H1 (cell line): Measurements from ENCODE around the gene NDST4. TPM values are rescaled to one million over a fixed set of nuclear protein-coding genes. Genes with fewer than 3 reads are reported as not detected.

Experiments used
- CTCF ChIA-PET: fragments of 300-600 bp; sonication (Branson Sonifier 250); formaldehyde crosslinking; loops from one replicate; lab custom pipeline; 2021; ENCODE audit not compliant: partially characterized antibody; lab: Charles Lee
- POLR2A ChIA-PET: fragments of 300-600 bp; sonication (Branson Sonifier 250); formaldehyde crosslinking; loops from one replicate; lab custom pipeline; 2021; ENCODE audit warnings: inconsistent platforms; ENCODE audit not compliant: partially characterized antibody; lab: Charles Lee
- DNase-seq, 2 experiments: peaks; one replicate each; pipeline versions ENCODE4 v3.0.0 to v3.0.0-alpha.2; 2010 to 2022; ENCODE audit warnings: low spot score in 2 of 2, low read depth in 1 of 2, mixed read lengths in 1 of 2
- FAIRE-seq: peaks from 2 replicates; lab custom pipeline; 2011; peaks lifted over from hg19 to GRCh38; lab: Jason Lieb, UNC
- H2AFZ ChIP-seq: 2 replicates; pipeline ENCODE4 v1.8.1; 2012; ENCODE audit warnings: low read length, inconsistent platforms
- H2AK5ac ChIP-seq: 2 replicates; pipeline ENCODE4 v1.6.1; 2013; ENCODE audit warnings: low read depth, low read length
- H2BK120ac ChIP-seq: replicated peaks from 2 replicates; pipeline ENCODE3; 2013; ENCODE audit warnings: low read depth, low read length, inconsistent platforms
- H2BK12ac ChIP-seq: 2 replicates; pipeline ENCODE4 v1.6.1; 2013; ENCODE audit warnings: low read depth, low read length
- H2BK15ac ChIP-seq: 2 replicates; pipeline ENCODE4 v1.6.1; 2013; ENCODE audit warnings: low read length
- H2BK20ac ChIP-seq: 2 replicates; pipeline ENCODE4 v1.6.1; 2013; ENCODE audit warnings: low read length
- H2BK5ac ChIP-seq: 2 replicates; pipeline ENCODE4 v1.6.1; 2013; ENCODE audit warnings: low read depth, low read length
- H3K14ac ChIP-seq: 2 replicates; pipeline ENCODE4 v1.6.1; 2013; ENCODE audit warnings: inconsistent platforms; ENCODE audit not compliant: insufficient read length
- H3K18ac ChIP-seq: 2 replicates; pipeline ENCODE4 v1.6.1; 2013; ENCODE audit warnings: low read length; ENCODE audit errors: extremely low read depth
- H3K23ac ChIP-seq: 2 replicates; pipeline ENCODE4 v1.6.1; 2013; ENCODE audit warnings: inconsistent platforms; ENCODE audit not compliant: insufficient read length
- H3K23me2 ChIP-seq: 2 replicates; pipeline ENCODE4 v1.6.1; 2013; ENCODE audit warnings: low read depth, low read length
- H3K27ac ChIP-seq: 2 replicates; pipeline ENCODE4 v1.6.1; 2011; ENCODE audit warnings: low read depth, low read length, inconsistent platforms
- H3K27me3 ChIP-seq, 4 experiments: replicated peaks in 1 of 4; 1 replicate in 1 of 4; 2 replicates in 3 of 4; pipeline versions ENCODE4 v1.6.1 to v1.8.1; 2011 to 2013; ENCODE audit warnings: low read length in 3 of 4, mild to moderate bottlenecking in 3 of 4, inconsistent platforms in 2 of 4, mixed read lengths in 2 of 4, moderate library complexity in 1 of 4; ENCODE audit not compliant: control insufficient read depth in 3 of 4, insufficient read depth in 3 of 4; ENCODE audit errors: extremely low read depth in 1 of 4
- H3K36me3 ChIP-seq, 4 experiments: 2 replicates each; pipeline versions ENCODE4 v1.6.1 to v1.8.1; 2011 to 2013; ENCODE audit warnings: mild to moderate bottlenecking in 4 of 4, low read length in 3 of 4, moderate library complexity in 2 of 4, control low read depth in 1 of 4, inconsistent platforms in 1 of 4; ENCODE audit not compliant: insufficient read depth in 4 of 4, control insufficient read depth in 2 of 4
- H3K4ac ChIP-seq: replicated peaks from 2 replicates; pipeline ENCODE3; 2013; ENCODE audit warnings: low read length, low read depth, mixed read lengths, inconsistent platforms; ENCODE audit not compliant: insufficient read length
- H3K4me1 ChIP-seq, 4 experiments: replicated peaks in 1 of 4; 1 replicate in 1 of 4; 2 replicates in 3 of 4; pipeline versions ENCODE4 v1.6.1 to v1.8.1; 2011 to 2013; ENCODE audit warnings: low read length in 3 of 4, inconsistent platforms in 2 of 4, mixed read lengths in 1 of 4; ENCODE audit not compliant: insufficient read depth in 4 of 4, control insufficient read depth in 3 of 4
- H3K4me2 ChIP-seq, 2 experiments: 2 replicates each; pipeline versions ENCODE4 v1.6.1 to v1.8.1; 2011 to 2013; ENCODE audit warnings: low read depth in 2 of 2, low read length in 2 of 2, control low read depth in 1 of 2, inconsistent platforms in 1 of 2, mild to moderate bottlenecking in 1 of 2; ENCODE audit not compliant: insufficient read depth in 1 of 2
- H3K4me3 ChIP-seq, 4 experiments: fragments of 200-600, 300-600 bp in 1 of 4; sonication (generic), shearing (Covaris generic), sonication (Bioruptor Twin) in 1 of 4; 2 replicates each; pipeline versions ENCODE4 v1.5.1 to v1.8.1; 2011 to 2016; ENCODE audit warnings: low read length in 4 of 4, low read depth in 3 of 4, control low read depth in 2 of 4, inconsistent platforms in 2 of 4, mild to moderate bottlenecking in 2 of 4, mixed read lengths in 1 of 4, moderate library complexity in 1 of 4; ENCODE audit not compliant: insufficient read depth in 2 of 4; ENCODE audit errors: extremely low read depth in 1 of 4
- H3K56ac ChIP-seq: replicated peaks from 2 replicates; pipeline ENCODE3; 2013; ENCODE audit warnings: low read depth, mild to moderate bottlenecking, mixed read lengths, low read length, inconsistent platforms; ENCODE audit not compliant: insufficient read length
- H3K79me1 ChIP-seq: 2 replicates; pipeline ENCODE4 v1.6.1; 2013; ENCODE audit warnings: low read depth, low read length, control low read depth
- H3K79me2 ChIP-seq, 2 experiments: 2 replicates each; pipeline versions ENCODE4 v1.6.1 to v1.8.1; 2012 to 2013; ENCODE audit warnings: low read length in 2 of 2, mild to moderate bottlenecking in 2 of 2, inconsistent platforms in 1 of 2; ENCODE audit not compliant: insufficient read depth in 2 of 2, control insufficient read depth in 1 of 2
- H3K9ac ChIP-seq, 4 experiments: replicated peaks in 1 of 4; 1 replicate in 1 of 4; 2 replicates in 3 of 4; pipeline versions ENCODE4 v1.6.1 to v1.8.1; 2011 to 2013; ENCODE audit warnings: low read depth in 3 of 4, low read length in 3 of 4, control low read depth in 2 of 4, mild to moderate bottlenecking in 2 of 4, moderate library complexity in 2 of 4, inconsistent platforms in 1 of 4; ENCODE audit errors: extremely low read depth in 1 of 4
- H3K9me3 ChIP-seq, 2 experiments: 2 replicates each; pipeline versions ENCODE4 v1.6.1 to v1.8.1; 2012 to 2013; ENCODE audit warnings: mild to moderate bottlenecking in 2 of 2, moderate library complexity in 2 of 2, control low read depth in 1 of 2, inconsistent platforms in 1 of 2, low read depth in 1 of 2, low read length in 1 of 2, mixed read lengths in 1 of 2; ENCODE audit not compliant: insufficient read depth in 2 of 2
- H4K20me1 ChIP-seq, 2 experiments: replicated peaks in 1 of 2; 2 replicates each; pipeline versions ENCODE3 to v1.8.1; 2011 to 2013; ENCODE audit warnings: inconsistent platforms in 2 of 2, low read length in 2 of 2, mild to moderate bottlenecking in 1 of 2; ENCODE audit not compliant: insufficient read depth in 2 of 2, control insufficient read depth in 1 of 2
- H4K5ac ChIP-seq: 2 replicates; pipeline ENCODE4 v1.6.1; 2013; ENCODE audit warnings: low read length, low read depth, mixed read lengths, inconsistent platforms; ENCODE audit not compliant: insufficient read length
- H4K8ac ChIP-seq: 2 replicates; pipeline ENCODE4 v1.8.0; 2013; ENCODE audit warnings: mild to moderate bottlenecking, moderate library complexity, low read length, inconsistent platforms; ENCODE audit not compliant: insufficient read depth; ENCODE audit errors: extremely low read depth
- H4K91ac ChIP-seq: replicated peaks from 2 replicates; pipeline ENCODE3; 2013; ENCODE audit warnings: low read length, mixed read lengths, inconsistent platforms; ENCODE audit not compliant: insufficient read length
- HDAC2 ChIP-seq, 2 experiments: fragments of 300-600 bp in 1 of 2; sonication (generic) in 1 of 2; IDR thresholded peaks; 2 replicates each; pipeline ENCODE4 v1.6.1; 2011 to 2012; ENCODE audit warnings: low read depth in 2 of 2, low read length in 2 of 2, mild to moderate bottlenecking in 2 of 2, moderate library complexity in 2 of 2, borderline replicate concordance in 1 of 2, inconsistent platforms in 1 of 2
- HDAC6 ChIP-seq: IDR thresholded peaks from one replicate; pipeline ENCODE4 v1.7.1; 2012; ENCODE audit warnings: low read depth, mild to moderate bottlenecking, inconsistent platforms, low read length, moderate library complexity
- KDM5A ChIP-seq: fragments of 200-600 bp; IDR thresholded peaks from 2 replicates; pipeline ENCODE4 v1.7.1; 2012; ENCODE audit warnings: mild to moderate bottlenecking, low read length, inconsistent platforms, mixed read lengths
- RBBP5 ChIP-seq: IDR thresholded peaks from 2 replicates; pipeline ENCODE4 v1.7.1; 2012; ENCODE audit warnings: low read depth, mild to moderate bottlenecking, inconsistent platforms, low read length, moderate library complexity, borderline replicate concordance
- SP2 ChIP-seq: IDR thresholded peaks from 2 replicates; pipeline ENCODE4 v1.6.1; 2012; ENCODE audit warnings: mild to moderate bottlenecking, low read length, inconsistent platforms
- SP4 ChIP-seq: IDR thresholded peaks from 2 replicates; pipeline ENCODE4 v1.6.1; 2012; ENCODE audit warnings: low read length, inconsistent platforms
- WGBS, 2 experiments: shearing (Covaris generic) in 1 of 2; methylation state at CpG; one replicate each; pipeline versions ENCODE4 v1.1.6 to v1.1.7; 2013 to 2015; ENCODE audit warnings: low lambda C conversion rate in 2 of 2, mixed read lengths in 2 of 2, inconsistent platforms in 1 of 2, low coverage in 1 of 2, missing lambda C conversion rate in 1 of 2; ENCODE audit not compliant: insufficient replicate concordance in 2 of 2, insufficient coverage in 1 of 2, insufficient read length in 1 of 2; ENCODE audit errors: extremely low coverage in 1 of 2, missing lambda C conversion rate in 1 of 2; 5-methylcytosine and 5-hydroxymethylcytosine counted together
- polyA plus RNA-seq, 7 experiments: library from polyadenylated mRNA; depleted of rRNA in 3 of 7; stranded (reverse) in 5 of 7; unstranded in 2 of 7; fragments of >200 nt in 5 of 7; fragments of 200-250 nt in 2 of 7; gene quantifications; 1 replicate in 5 of 7; 2 replicates in 1 of 7; 4 replicates in 1 of 7; pipeline versions ENCODE4 v1.2.1 to v1.2.3, GENCODE V29; 2011 to 2013; ENCODE audit warnings: missing spikeins in 2 of 7, mixed read lengths in 2 of 7
- total RNA-seq: library from RNA; stranded (reverse); fragmentation: NEBNext Ultra II Directional; extraction: Animal tissue kit (Norgen Biotek cat#: 25700); gene quantifications from 2 replicates; pipeline ENCODE4 v1.2.1, GENCODE V29; 2021

The NDST4 gene
- total and polyA plus RNA-seq, 2 of the 8 experiments (the other 6 are each of a cell fraction or from before 2014, with no cell fraction given): 0.02 TPM; not detected in 1

DNA sequence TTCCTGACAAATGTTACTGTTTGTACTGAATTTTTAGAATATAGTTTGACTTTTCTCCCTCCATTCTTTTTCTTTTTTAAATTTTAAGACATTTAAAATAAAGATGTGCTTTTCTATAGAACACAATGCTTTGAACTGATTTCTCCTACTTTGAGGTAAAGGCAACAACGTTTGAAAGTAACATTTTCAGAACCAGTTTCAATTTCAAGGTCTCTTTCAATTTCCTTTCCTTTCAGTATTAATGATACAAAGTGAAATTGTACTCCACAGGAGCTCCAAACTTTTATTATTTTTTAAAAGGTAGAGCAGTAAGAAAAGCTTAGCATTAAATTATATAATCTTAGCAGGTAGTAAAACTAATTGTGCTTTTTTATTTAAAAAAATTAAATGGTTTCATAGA, 54.9 kb downstream of the NDST4 start:
- FAIRE-seq: no peak
- 68% methylated on average over 1 of the region's 1 CpG; no CpG with 5 or more reads in 1 of the 2 experiments for WGBS, 2 experiments

More for the DNA sequence above, 54.9 kb downstream of the NDST4 start:
- DNase-seq: no peak
- Histone ChIP-seq H3K4me1 (no peaks in the 10 kb centered on the region), H3K4me2 (no peak overlapping the region), H3K9me3 (no peaks in the 10 kb centered on the region), H3K14ac (no peak overlapping the region)
- TF ChIP-seq HDAC6 (no peak), KDM5A (no peak), SP2 (no peak), RBBP5 (no peak), SP4 (no peak), HDAC2 (IDR thresholded peaks at IDR 0.05; ENCODE audit: borderline replicate concordance in 1 of 2, low read depth in 2 of 2, low read length in 2 of 2) (no peak)
- TF ChIP-seq, all 59 proteins: peak for 0
- no peaks in the 10 kb centered on the region for H4K20me1 ChIP-seq
- no peak overlapping the region for H2BK12ac ChIP-seq
- H4K5ac ChIP-seq: no peak overlapping the region
- H2AK5ac ChIP-seq: no peak overlapping the region
- H2BK20ac ChIP-seq: no peak overlapping the region
- no peak overlapping the region for H3K9ac ChIP-seq
- H4K8ac ChIP-seq: no peak overlapping the region
- H3K23ac ChIP-seq: no peak overlapping the region
- no peak overlapping the region for H2BK120ac ChIP-seq
- H3K18ac ChIP-seq: no peak overlapping the region
- no peaks in the 10 kb centered on the region for H3K23me2 ChIP-seq
- H3K27me3 ChIP-seq: no peaks in the 10 kb centered on the region
- H2BK15ac ChIP-seq: no peak overlapping the region
- no peak overlapping the region for H3K4me3 ChIP-seq
- no peak overlapping the region for H3K56ac ChIP-seq
- no peaks in the 10 kb centered on the region for H3K79me2 ChIP-seq
- POLR2A ChIA-PET: no interaction called here
- CTCF ChIA-PET: interaction anchor here (0.6 to 1.3 kb wide), 2 partner anchors 16 to 19 kb away, joined by 3 to 4 read pairs; no protein-coding TSS in a partner anchor
- no peak overlapping the region for H3K27ac ChIP-seq
- H3K36me3 ChIP-seq: no peaks in the 10 kb centered on the region
- H4K91ac ChIP-seq: no peak overlapping the region
- no peak overlapping the region for H2BK5ac ChIP-seq
- H3K79me1 ChIP-seq: no peaks in the 10 kb centered on the region
- no peak overlapping the region for H2AFZ ChIP-seq
- no peak overlapping the region for H3K4ac ChIP-seq
